Measurements from ENCODE around the gene SNX10. TPM values are rescaled to one million over a fixed set of nuclear protein-coding genes. Genes with fewer than 3 reads are reported as not detected.

SNX10 gene
- total and polyA plus RNA-seq, 2 of the 8 experiments (the other 6 are each of a cell fraction or from before 2014, with no cell fraction given) = 4.4 to 9.6 TPM

DNA sequence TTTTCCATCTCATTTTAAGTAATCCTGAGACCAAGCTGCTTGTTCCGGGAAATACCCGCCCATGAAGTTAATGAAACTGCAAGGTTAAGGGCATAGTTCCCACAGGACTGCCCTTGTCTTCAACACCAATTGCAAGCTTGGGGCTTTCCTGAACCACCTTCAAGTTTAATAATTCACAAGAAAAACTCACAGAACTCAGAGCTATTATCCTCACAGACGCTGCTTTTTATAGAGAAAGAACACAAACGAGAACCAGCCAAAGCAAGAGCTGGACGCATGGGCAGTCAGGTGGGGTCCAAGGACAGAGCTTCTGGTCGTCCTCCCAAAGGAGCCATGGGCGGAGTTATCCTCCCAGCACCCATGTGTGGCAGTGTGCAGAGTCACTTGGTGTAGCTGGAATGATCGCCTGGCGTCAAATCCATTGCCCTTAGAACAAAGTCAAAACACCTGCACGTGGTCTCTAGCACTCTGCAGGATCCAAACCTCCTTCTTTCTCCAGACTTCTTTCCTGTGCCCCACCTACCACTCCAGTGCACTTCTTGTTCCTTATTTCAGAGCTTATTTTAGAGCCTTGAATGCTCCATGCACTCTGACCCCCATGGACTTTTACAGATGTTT lies 56.7 kb downstream of the SNX10 start:
- no peak overlapping the region for H3K4me3 ChIP-seq (ENCODE audit: extremely low read depth in 1 of 4, insufficient read depth in 2 of 4, low read depth in 3 of 4, low read length in 4 of 4)
- H3K4me2 ChIP-seq (ENCODE audit: insufficient read depth in 1 of 2, low read depth in 2 of 2, low read length in 2 of 2) = no peak overlapping the region
- no peak overlapping the region for H4K5ac ChIP-seq (ENCODE audit: insufficient read length, low read depth, low read length)
- H2BK5ac ChIP-seq (ENCODE audit: low read depth, low read length) = no peak overlapping the region
- H3K56ac ChIP-seq (replicated peaks; ENCODE audit: insufficient read length, low read depth, low read length) = no peak overlapping the region
- 84% methylated on average over 10 of the region's 10 CpGs; no CpG with 5 or more reads in 1 of the 2 experiments for WGBS, 2 experiments (ENCODE audit: extremely low coverage in 1 of 2, insufficient coverage in 1 of 2, insufficient read length in 1 of 2, insufficient replicate concordance in 2 of 2, low coverage in 1 of 2, low lambda C conversion rate in 2 of 2, missing lambda C conversion rate in 1 of 2)
- no peak for FAIRE-seq
- H4K20me1 ChIP-seq (replicated peaks in 1 of 2; ENCODE audit: control insufficient read depth in 1 of 2, insufficient read depth in 2 of 2, low read length in 2 of 2) = no peaks in the 10 kb centered on the region
- DNase-seq (ENCODE audit: low read depth in 1 of 2, low spot score in 2 of 2) = no peak
- no peak overlapping the region for H3K18ac ChIP-seq (ENCODE audit: extremely low read depth, low read length)
- no peaks in the 10 kb centered on the region for H3K9me3 ChIP-seq (ENCODE audit: insufficient read depth in 2 of 2, low read depth in 1 of 2, low read length in 1 of 2)
- H3K4me1 ChIP-seq (replicated peaks in 1 of 4; ENCODE audit: control insufficient read depth in 3 of 4, insufficient read depth in 4 of 4, low read length in 3 of 4) = no peaks in the 10 kb centered on the region; a peak in 4 of 7 replicates
- no peaks in the 10 kb centered on the region for H3K23me2 ChIP-seq (ENCODE audit: low read depth, low read length)
- no peak overlapping the region for H4K8ac ChIP-seq (ENCODE audit: extremely low read depth, insufficient read depth, low read length)
- H2BK20ac ChIP-seq (ENCODE audit: low read length) = no peak overlapping the region
- no peak for TF ChIP-seq CHD2 (IDR thresholded peaks at IDR 0.05; ENCODE audit: low read length)
- TF ChIP-seq HDAC2 (IDR thresholded peaks at IDR 0.05; ENCODE audit: borderline replicate concordance in 1 of 2, low read depth in 2 of 2, low read length in 2 of 2) = no peak
- no peak for TF ChIP-seq JUN (IDR thresholded peaks at IDR 0.05; ENCODE audit: low read depth, low read length)
- no peak for TF ChIP-seq CBX8 (IDR thresholded peaks at IDR 0.05; ENCODE audit: borderline replicate concordance, low read depth, low read length)
- TF ChIP-seq ASH2L (IDR thresholded peaks at IDR 0.05; ENCODE audit: low read length) = no peak
- TF ChIP-seq SP2 (IDR thresholded peaks at IDR 0.05; ENCODE audit: low read length) = no peak
- TF ChIP-seq ATF3 (IDR thresholded peaks at IDR 0.05; ENCODE audit: insufficient read depth, low read depth, low read length) = no peak
- TF ChIP-seq TAF7 (optimal IDR thresholded peaks at IDR 0.05; ENCODE audit: borderline replicate concordance, low read depth, low read length) = no peak
- TF ChIP-seq SIN3A (conservative IDR thresholded peaks at IDR 0.05 in 1 of 2, IDR thresholded peaks at IDR 0.05 in 1 of 2; ENCODE audit: low read depth in 1 of 2, low read length in 2 of 2) = no peak
- no peak for TF ChIP-seq CTBP2 (IDR thresholded peaks at IDR 0.05; ENCODE audit: borderline replicate concordance, insufficient read depth, insufficient read length, low read length)
- no peak for TF ChIP-seq RBBP5 (IDR thresholded peaks at IDR 0.05; ENCODE audit: borderline replicate concordance, low read depth, low read length)
- no peak overlapping the region for H3K14ac ChIP-seq (ENCODE audit: insufficient read length)
- H2AK5ac ChIP-seq (ENCODE audit: low read depth, low read length) = no peak overlapping the region
- H3K36me3 ChIP-seq (ENCODE audit: control insufficient read depth in 2 of 4, insufficient read depth in 4 of 4, low read length in 3 of 4) = no peaks in the 10 kb centered on the region
- no peak overlapping the region for H4K91ac ChIP-seq (replicated peaks; ENCODE audit: insufficient read length, low read length)
- no peak overlapping the region for H2AFZ ChIP-seq (ENCODE audit: low read length)
- no peak overlapping the region for H2BK15ac ChIP-seq (ENCODE audit: low read length)
- POLR2A ChIA-PET (ENCODE audit: partially characterized antibody) = no interaction called here
- no peaks in the 10 kb centered on the region for H3K27me3 ChIP-seq (replicated peaks in 1 of 4; ENCODE audit: control insufficient read depth in 3 of 4, extremely low read depth in 1 of 4, insufficient read depth in 3 of 4, low read length in 3 of 4)
- no peak overlapping the region for H3K4ac ChIP-seq (replicated peaks; ENCODE audit: insufficient read length, low read depth, low read length)
- H2BK12ac ChIP-seq (ENCODE audit: low read depth, low read length) = no peak overlapping the region
- no peaks in the 10 kb centered on the region for H3K79me1 ChIP-seq (ENCODE audit: low read depth, low read length)
- CTCF ChIA-PET (ENCODE audit: partially characterized antibody) = interaction anchor here (0.6 to 2.4 kb wide), 12 partner anchors 9 to 456 kb away, joined by 3 to 11 read pairs (median 3); partner anchors contain the start of gene SNX10
- H3K23ac ChIP-seq (ENCODE audit: insufficient read length) = no peak overlapping the region
- no peaks in the 10 kb centered on the region for H3K79me2 ChIP-seq (ENCODE audit: control insufficient read depth in 1 of 2, insufficient read depth in 2 of 2, low read length in 2 of 2)
- H3K9ac ChIP-seq (replicated peaks in 1 of 4; ENCODE audit: extremely low read depth in 1 of 4, low read depth in 3 of 4, low read length in 3 of 4) = no peak overlapping the region
- H3K27ac ChIP-seq (ENCODE audit: low read depth, low read length) = no peak overlapping the region
- no peak overlapping the region for H2BK120ac ChIP-seq (replicated peaks; ENCODE audit: low read depth, low read length)

Data from H1 (cell line).